HTERT RPE-1 (cell line): ENCODE data around the gene SNRPB.

Source experiments
- in situ Hi-C: fragments of 300-500 bp; cut with MboI; formaldehyde crosslinking; loops from 4 replicates; pipeline ENCODE4 v1.14.3; 2020; ENCODE audit warnings: low sequenced_read_pairs

Gene SNRPB

DNA sequence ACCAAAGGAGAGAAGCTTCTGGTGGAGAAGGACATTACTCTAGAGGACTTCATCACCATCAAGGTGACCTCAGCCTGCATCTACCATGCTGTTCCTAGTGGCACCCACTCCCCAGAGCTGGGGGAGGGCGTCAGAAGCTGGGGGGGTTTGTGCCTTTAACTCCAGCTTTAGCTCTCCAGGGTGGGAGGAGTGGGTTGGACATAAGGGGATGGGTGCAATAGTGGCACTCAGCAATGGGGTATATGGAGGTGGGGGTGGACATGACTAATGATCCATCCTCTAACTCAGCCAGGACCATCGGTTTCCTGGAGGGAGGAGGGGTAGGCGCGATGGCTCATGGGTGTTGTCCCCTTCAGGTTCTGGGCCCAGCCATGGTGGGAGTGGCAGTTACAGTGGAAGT is 40.1 kb downstream of the SNRPB start:
- in situ Hi-C loops: no loop called here

DNA sequence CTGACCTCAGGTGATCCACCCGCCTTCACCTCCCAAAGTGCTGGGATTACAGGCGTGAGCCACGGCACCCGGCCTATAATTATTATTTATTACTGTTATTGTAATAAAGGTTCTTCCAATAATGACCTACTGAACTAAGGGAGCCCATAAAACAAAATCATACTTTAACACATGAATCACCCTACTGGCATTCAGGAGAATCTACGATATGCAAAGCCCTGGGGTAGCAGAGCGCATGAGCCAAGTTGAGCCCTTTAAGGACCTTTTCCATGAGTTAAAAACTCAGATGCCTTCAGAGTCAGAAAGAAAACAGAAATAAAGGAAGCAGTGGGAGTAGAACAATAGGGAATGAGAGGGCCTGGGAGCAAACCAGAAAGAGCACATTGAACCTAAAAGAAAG is 41.5 kb downstream of the SNRPB start:
- in situ Hi-C loops: no loop called here

DNA sequence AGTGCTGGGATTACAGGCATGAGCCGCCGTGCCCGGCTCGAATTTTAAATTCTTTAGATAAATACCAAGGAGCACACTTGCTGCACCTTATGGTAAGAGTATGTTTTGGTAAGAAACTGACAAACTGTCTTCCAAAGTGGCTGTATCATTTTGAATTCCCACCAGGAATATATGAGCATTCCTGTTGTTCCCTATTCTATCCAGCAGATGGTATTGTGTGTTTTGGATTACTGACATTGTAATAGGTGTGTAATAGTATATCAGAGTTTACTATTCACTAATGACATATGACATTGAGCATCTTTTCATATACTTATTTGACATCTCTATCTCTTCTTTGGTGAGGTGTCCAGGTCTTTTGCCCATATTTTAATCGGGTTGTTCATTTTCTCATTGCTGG is 49.3 kb downstream of the SNRPB start:
- in situ Hi-C loops: no loop called here

DNA sequence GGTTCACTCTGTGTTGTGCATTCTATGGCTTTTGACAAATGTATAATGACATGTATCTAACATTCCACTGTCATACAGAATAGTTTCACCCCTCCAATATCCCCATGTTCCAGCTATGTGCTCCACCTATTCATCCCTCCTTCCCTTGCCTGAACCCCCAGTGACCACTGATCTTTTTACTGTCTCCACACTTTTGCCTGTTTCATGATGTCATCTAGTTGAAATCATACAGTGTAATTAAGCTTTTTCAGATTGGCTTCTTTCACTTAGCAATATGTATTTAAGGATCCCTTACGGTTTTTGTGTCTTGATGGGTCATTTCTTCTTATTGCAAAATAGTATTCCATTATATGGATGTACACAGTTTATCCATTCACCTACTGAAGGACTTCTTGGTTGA is 50.1 kb downstream of the SNRPB start:
- in situ Hi-C loops: no loop called here

DNA sequence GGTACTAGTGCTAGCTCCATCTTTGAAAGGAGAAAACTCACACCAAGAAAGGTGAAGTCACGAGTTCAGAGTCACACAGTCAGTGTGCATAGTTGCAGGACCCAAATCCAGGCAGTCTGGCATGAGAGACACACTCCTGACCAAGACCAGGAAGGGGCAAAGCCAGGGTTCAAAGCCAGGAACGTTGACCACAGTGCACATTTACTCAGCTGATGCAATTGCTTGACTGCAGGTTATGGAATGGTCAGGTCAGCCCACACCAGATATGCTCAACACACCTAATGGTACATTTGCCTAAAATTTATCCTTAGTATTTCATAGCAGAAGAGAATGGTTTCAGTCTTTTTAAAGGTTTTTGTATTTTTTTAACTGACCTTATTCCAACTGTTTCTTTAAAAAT is 52.2 kb downstream of the SNRPB start:
- in situ Hi-C loops: no loop called here

DNA sequence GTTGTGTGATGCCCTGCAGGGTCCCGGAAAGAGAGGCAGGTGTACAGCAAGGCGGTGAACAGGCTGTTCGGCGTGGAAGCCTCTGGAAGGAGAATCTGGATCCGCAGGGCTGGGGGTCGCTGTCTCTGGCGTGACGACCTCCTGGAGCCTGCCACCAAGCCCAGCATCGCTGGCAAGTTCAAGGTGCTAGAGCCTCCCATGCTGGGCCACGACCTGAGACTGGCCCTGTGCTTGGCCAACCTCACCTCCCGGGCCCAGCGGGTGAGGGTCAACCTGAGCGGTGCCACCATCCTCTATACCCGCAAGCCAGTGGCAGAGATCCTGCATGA is 53.4 kb downstream of the SNRPB start:
- in situ Hi-C loops: no loop called here

DNA sequence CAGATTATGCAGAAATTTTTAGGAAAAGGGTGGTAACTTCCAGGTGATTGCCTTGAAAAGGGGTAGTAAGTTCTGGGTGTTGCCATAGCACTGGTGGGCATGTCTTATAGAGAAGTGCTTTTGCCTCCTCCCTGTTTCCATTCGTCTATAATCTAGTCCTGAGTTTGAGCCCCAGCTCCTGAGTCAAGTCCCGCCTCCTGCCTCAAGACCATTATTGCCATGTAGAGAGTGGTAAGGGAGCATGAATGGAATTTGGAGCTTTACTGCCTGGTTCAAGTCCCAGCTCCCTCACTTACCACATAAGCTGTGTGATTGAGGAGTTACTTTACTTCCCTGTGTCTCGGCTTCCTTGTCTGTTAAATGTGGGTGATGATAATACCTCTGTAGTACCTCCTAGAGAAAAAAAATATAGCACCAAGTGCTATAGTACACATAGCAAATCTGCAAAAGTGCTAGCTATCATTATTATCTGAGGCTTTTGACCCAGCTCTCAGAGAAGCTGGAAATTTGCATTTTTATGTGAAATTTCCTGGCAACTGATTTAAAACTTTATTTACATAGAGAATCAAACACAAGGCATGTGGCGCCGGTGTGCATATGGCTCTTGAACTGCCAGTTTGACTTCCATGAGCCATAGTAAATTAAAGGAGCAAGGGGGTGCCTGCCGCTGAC is 53.9 kb downstream of the SNRPB start:
- in situ Hi-C loops: no loop called here
